ENCODE results near the gene TBC1D22A. TPM values are rescaled to one million over a fixed set of nuclear protein-coding genes. Genes with fewer than 3 reads are reported as not detected.
A peak's percentile ranks its signal among the peaks of the same experiment; 100 is the strongest.

The TBC1D22A gene
- total and polyA plus RNA-seq, 9 of the 15 experiments (the other 6 are each of a cell fraction or from before 2014, with no cell fraction given): 0.20 to 11.5 (median 5.2) TPM

GRCh38 chr22:46895753-46896152, 133.3 kb downstream of the TBC1D22A start (continued):
- TF ChIP-seq ETV5 (CRISPR knock-in tag; IDR thresholded peaks at IDR 0.05; ENCODE audit: low read depth) (0 out of 2 replicates have a peak, but pooled peaks have one; percentile 49), RFX7 (CRISPR knock-in tag; IDR thresholded peaks at IDR 0.05) (no peak), THRA (IDR thresholded peaks at IDR 0.05) (no peak), ZEB2 (IDR thresholded peaks at IDR 0.05) (peak; percentile 93), MNT (conservative IDR thresholded peaks at IDR 0.05) (peak; percentile 51 to 60; a peak in 2 of 4 replicates)
- TF ChIP-seq, protein P1, sequence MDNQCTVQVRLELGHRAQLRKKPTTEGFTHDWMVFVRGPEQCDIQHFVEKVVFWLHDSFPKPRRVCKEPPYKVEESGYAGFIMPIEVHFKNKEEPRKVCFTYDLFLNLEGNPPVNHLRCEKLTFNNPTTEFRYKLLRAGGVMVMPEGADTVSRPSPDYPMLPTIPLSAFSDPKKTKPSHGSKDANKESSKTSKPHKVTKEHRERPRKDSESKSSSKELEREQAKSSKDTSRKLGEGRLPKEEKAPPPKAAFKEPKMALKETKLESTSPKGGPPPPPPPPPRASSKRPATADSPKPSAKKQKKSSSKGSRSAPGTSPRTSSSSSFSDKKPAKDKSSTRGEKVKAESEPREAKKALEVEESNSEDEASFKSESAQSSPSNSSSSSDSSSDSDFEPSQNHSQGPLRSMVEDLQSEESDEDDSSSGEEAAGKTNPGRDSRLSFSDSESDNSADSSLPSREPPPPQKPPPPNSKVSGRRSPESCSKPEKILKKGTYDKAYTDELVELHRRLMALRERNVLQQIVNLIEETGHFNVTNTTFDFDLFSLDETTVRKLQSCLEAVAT (IDR thresholded peaks at IDR 0.05): no peak

DNA sequence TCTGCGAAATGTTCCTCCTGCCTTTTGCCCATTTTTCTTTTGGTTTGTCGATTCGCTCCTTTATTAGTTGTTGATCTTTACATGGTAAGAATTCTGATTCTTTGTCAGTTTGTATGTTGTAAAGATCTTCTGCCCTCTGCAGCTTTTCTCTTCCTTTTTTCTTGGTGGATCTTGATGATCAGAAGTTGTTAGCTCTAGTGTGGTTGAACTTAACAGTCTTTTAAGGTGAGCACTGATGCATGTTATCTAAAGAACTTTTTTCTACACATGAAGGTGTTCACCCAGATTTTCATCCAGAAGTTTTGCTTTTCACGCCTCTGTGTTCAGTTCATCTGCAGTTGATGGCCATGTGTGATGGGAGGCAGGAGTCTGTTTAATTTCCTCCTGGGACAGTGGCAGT, 133.7 kb downstream of the TBC1D22A start:
- intact Hi-C loops (cut with micrococcal nuclease): no loop called here
- ChIA-PET CTCF (ENCODE audit: low intra/inter-chr PET ratio) (no interaction called here), POLR2A (no interaction called here)
- DNase-seq (ENCODE audit: extremely low read depth in 1 of 4, low spot score in 3 of 4) (no peak), FAIRE-seq (no peak), ATAC-seq (peak; percentile 16; the same call in 2 of the 3 replicates)
- in situ Hi-C loops (cut with MboI): no loop called here
- Histone ChIP-seq H3K36me3 (ENCODE audit: control insufficient read depth, insufficient read depth, low read length) (peaks cover 5% of the 10 kb centered on the region; the same call in 1 of the 3 replicates), H3K9me1 (ENCODE audit: control insufficient read depth, insufficient read depth, low read length) (no peaks in the 10 kb centered on the region), H3K4me1 (replicated peaks in 1 of 2; ENCODE audit: control insufficient read depth in 2 of 2, insufficient read depth in 2 of 2, low read length in 2 of 2) (peaks cover 14% of the 10 kb centered on the region in 2 experiments; a peak in 4 of 5 replicates), H3K27me3 (ENCODE audit: control insufficient read depth in 2 of 2, insufficient read depth in 2 of 2, low read length in 2 of 2) (no peaks in the 10 kb centered on the region), H3K79me2 (ENCODE audit: control insufficient read depth, insufficient read depth, low read length) (no peaks in the 10 kb centered on the region), H3K9me3 (replicated peaks; ENCODE audit: control insufficient read depth, insufficient read depth, low read depth, low read length) (no peaks in the 10 kb centered on the region), H2AFZ (ENCODE audit: low read depth, low read length) (peak overlapping the region; percentile 28; the same call in 1 of the 2 replicates), H3K4me3 (no peak overlapping the region), H4K20me1 (replicated peaks; ENCODE audit: control insufficient read depth, insufficient read depth, low read length) (no peaks in the 10 kb centered on the region), H3K27ac (ENCODE audit: extremely low read depth, low read depth, low read length) (peak overlapping the region; percentile 32; the same call in 1 of the 3 replicates), H3K9ac (ENCODE audit: insufficient read depth in 1 of 2, low read depth in 2 of 2, low read length in 2 of 2) (no peak overlapping the region), H3K4me2 (ENCODE audit: insufficient read depth, low read length) (peak overlapping the region; percentile 47)
- 39% methylated on average over 3 of the region's 4 CpGs for WGBS (ENCODE audit: insufficient coverage, low coverage, missing lambda C conversion rate)
- no TSS peak for BruUV-seq (replicated peaks)
- TF ChIP-seq ZEB2 (IDR thresholded peaks at IDR 0.05): no peak
- no peak for TF ChIP-seq EWSR1 (IDR thresholded peaks at IDR 0.05; ENCODE audit: borderline replicate concordance, low read depth, partially characterized antibody)
- TF ChIP-seq ZNF444 (CRISPR knock-in tag; IDR thresholded peaks at IDR 0.05): no peak
- TF ChIP-seq ZNF592 (IDR thresholded peaks at IDR 0.05): 0 out of 2 replicates have a peak, but pooled peaks have one; percentile 9
- no peak for TF ChIP-seq ZZZ3 (IDR thresholded peaks at IDR 0.05)
- no peak for TF ChIP-seq BDP1 (IDR thresholded peaks at IDR 0.05; ENCODE audit: insufficient read depth, insufficient read length)

Data from K562 (cell line).